ENCODE data around the gene OR2B2. TPM values are rescaled to one million over a fixed set of nuclear protein-coding genes. Genes with fewer than 3 reads are reported as not detected.
"Not testable (repeated sequence)": the region's sequence is repeated elsewhere in the genome, so short reads cannot be mapped to it uniquely, and the experiment has no call there.

Gene OR2B2
- not detected for total RNA-seq

GRCh38 chr6:27911956-27912446 lies at the start of gene OR2B2:
TSS of gene OR2B2 (minus strand) at chr6:27912396. CDS start at chr6:27912319, 77 bp downstream.
- Mint-ChIP-seq H3K4me1 (ENCODE audit: low read depth) (no peaks in the 10 kb centered on the region), H3K27me3 (ENCODE audit: low read depth) (peaks cover 20% of the 10 kb centered on the region), H3K9me3 (no peaks in the 10 kb centered on the region), H3K4me3 (no peak within 1 kb of the TSS), H3K36me3 (ENCODE audit: insufficient read depth) (no peaks in the 10 kb centered on the region)
- ATAC-seq (no peak), DNase-seq (no peak)

- Mint-ChIP-seq H3K36me3 (ENCODE audit: insufficient read depth) (no peaks in the 10 kb centered on the region), H3K4me1 (ENCODE audit: low read depth) (no peaks in the 10 kb centered on the region), H3K27me3 (ENCODE audit: low read depth) (peaks cover 38% of the 10 kb centered on the region), H3K4me3 (no peak overlapping the region), H3K9me3 (no peaks in the 10 kb centered on the region)
- DNase-seq (no peak), ATAC-seq (no peak)
These were observed 45.3 kb upstream of the OR2B2 start for GRCh38 chr6:27957516-27957915.

GRCh38 chr6:27956941-27957340 lies 44.7 kb upstream of the OR2B2 start, which contains the start of gene OR2B6:
TSS of gene OR2B6 (plus strand) at chr6:27957241. CDS start at chr6:27957241, 0 bp downstream.
- Mint-ChIP-seq H3K4me1 (ENCODE audit: low read depth) (no peaks in the 10 kb centered on the region), H3K36me3 (ENCODE audit: insufficient read depth) (no peaks in the 10 kb centered on the region), H3K4me3 (no peak within 1 kb of the TSS), H3K9me3 (no peaks in the 10 kb centered on the region), H3K27me3 (ENCODE audit: low read depth) (peaks cover 42% of the 10 kb centered on the region)
- no peak for ATAC-seq
- no peak for DNase-seq

GRCh38 chr6:27951040-27951439 lies 38.8 kb upstream of the OR2B2 start:
- ATAC-seq = no peak
- H3K4me3 Mint-ChIP-seq = no peak overlapping the region
- no peaks in the 10 kb centered on the region for H3K36me3 Mint-ChIP-seq (ENCODE audit: insufficient read depth)
- H3K4me1 Mint-ChIP-seq (ENCODE audit: low read depth) = no peaks in the 10 kb centered on the region
- DNase-seq = no peak
- no peaks in the 10 kb centered on the region for H3K9me3 Mint-ChIP-seq
- peaks cover 50% of the 10 kb centered on the region for H3K27me3 Mint-ChIP-seq (ENCODE audit: low read depth)

- H3K4me3 Mint-ChIP-seq = no peak overlapping the region
- no peak for ATAC-seq
- no peak for DNase-seq
- no peaks in the 10 kb centered on the region for H3K4me1 Mint-ChIP-seq (ENCODE audit: low read depth)
- no peaks in the 10 kb centered on the region for H3K9me3 Mint-ChIP-seq
- H3K36me3 Mint-ChIP-seq (ENCODE audit: insufficient read depth) = no peaks in the 10 kb centered on the region
- H3K27me3 Mint-ChIP-seq (ENCODE audit: low read depth) = peaks cover 34% of the 10 kb centered on the region
These were observed 36.0 kb upstream of the OR2B2 start for GRCh38 chr6:27948237-27948636.

GRCh38 chr6:27943072-27943471 lies 30.9 kb upstream of the OR2B2 start:
- not testable (repeated sequence) for H3K4me3 Mint-ChIP-seq; H3K36me3 Mint-ChIP-seq (ENCODE audit: insufficient read depth); H3K4me1 Mint-ChIP-seq (ENCODE audit: low read depth); DNase-seq; H3K9me3 Mint-ChIP-seq; ATAC-seq
- peaks cover 43% of the 10 kb centered on the region for H3K27me3 Mint-ChIP-seq (ENCODE audit: low read depth)

- H3K4me3 Mint-ChIP-seq = no peak overlapping the region
- DNase-seq (no peak), ATAC-seq (no peak)
- H3K9me3 Mint-ChIP-seq = no peaks in the 10 kb centered on the region
- H3K36me3 Mint-ChIP-seq (ENCODE audit: insufficient read depth) = no peaks in the 10 kb centered on the region
- H3K27me3 Mint-ChIP-seq (ENCODE audit: low read depth) = peaks cover 44% of the 10 kb centered on the region
- H3K4me1 Mint-ChIP-seq (ENCODE audit: low read depth) = no peaks in the 10 kb centered on the region
These were observed 28.6 kb upstream of the OR2B2 start for GRCh38 chr6:27940766-27941165.

- Mint-ChIP-seq H3K36me3 (ENCODE audit: insufficient read depth) (no peaks in the 10 kb centered on the region), H3K27me3 (ENCODE audit: low read depth) (peaks cover 22% of the 10 kb centered on the region), H3K4me3 (no peak overlapping the region), H3K4me1 (ENCODE audit: low read depth) (no peaks in the 10 kb centered on the region), H3K9me3 (peaks cover 8% of the 10 kb centered on the region)
- ATAC-seq = no peak
- DNase-seq = no peak
These were observed 19.0 kb upstream of the OR2B2 start for GRCh38 chr6:27931209-27931608.

GRCh38 chr6:27929930-27930329 lies 17.7 kb upstream of the OR2B2 start:
- not testable (repeated sequence) for ATAC-seq; H3K9me3 Mint-ChIP-seq; H3K4me3 Mint-ChIP-seq; H3K4me1 Mint-ChIP-seq (ENCODE audit: low read depth); DNase-seq; H3K36me3 Mint-ChIP-seq (ENCODE audit: insufficient read depth)
- peaks cover 26% of the 10 kb centered on the region for H3K27me3 Mint-ChIP-seq (ENCODE audit: low read depth)

- H3K4me1 Mint-ChIP-seq (ENCODE audit: low read depth); H3K36me3 Mint-ChIP-seq (ENCODE audit: insufficient read depth); H3K9me3 Mint-ChIP-seq: not testable (repeated sequence)
These were observed 15.8 kb upstream of the OR2B2 start for GRCh38 chr6:27928041-27928440.

GRCh38 chr6:27924179-27924578 lies 12.0 kb upstream of the OR2B2 start:
- no peaks in the 10 kb centered on the region for H3K9me3 Mint-ChIP-seq
- ATAC-seq = no peak
- H3K4me3 Mint-ChIP-seq = no peak overlapping the region
- no peaks in the 10 kb centered on the region for H3K36me3 Mint-ChIP-seq (ENCODE audit: insufficient read depth)
- no peak for DNase-seq
- no peaks in the 10 kb centered on the region for H3K4me1 Mint-ChIP-seq (ENCODE audit: low read depth)
- H3K27me3 Mint-ChIP-seq (ENCODE audit: low read depth) = peaks cover 29% of the 10 kb centered on the region

More at GRCh38 chr6:27928041-27928440, 15.8 kb upstream of the OR2B2 start:
- not testable (repeated sequence) for DNase-seq, ATAC-seq, H3K4me3 Mint-ChIP-seq
- peaks cover 29% of the 10 kb centered on the region for H3K27me3 Mint-ChIP-seq (ENCODE audit: low read depth)

GRCh38 chr6:27922949-27923348 lies 10.8 kb upstream of the OR2B2 start:
- ATAC-seq = no peak
- no peak overlapping the region for H3K4me3 Mint-ChIP-seq
- no peaks in the 10 kb centered on the region for H3K36me3 Mint-ChIP-seq (ENCODE audit: insufficient read depth)
- no peaks in the 10 kb centered on the region for H3K4me1 Mint-ChIP-seq (ENCODE audit: low read depth)
- H3K27me3 Mint-ChIP-seq (ENCODE audit: low read depth) = peaks cover 29% of the 10 kb centered on the region
- H3K9me3 Mint-ChIP-seq = no peaks in the 10 kb centered on the region
- DNase-seq = no peak

GRCh38 chr6:27908017-27908416 lies 4.2 kb downstream of the OR2B2 start:
- no peak for DNase-seq
- Mint-ChIP-seq H3K36me3 (ENCODE audit: insufficient read depth) (no peaks in the 10 kb centered on the region), H3K4me1 (ENCODE audit: low read depth) (peaks cover 3% of the 10 kb centered on the region), H3K27me3 (ENCODE audit: low read depth) (peaks cover 11% of the 10 kb centered on the region), H3K4me3 (no peak overlapping the region), H3K9me3 (no peaks in the 10 kb centered on the region)
- ATAC-seq = no peak

- DNase-seq (peak; percentile 90), ATAC-seq (peak; percentile 81 to 85)
- Mint-ChIP-seq H3K9me3 (no peaks in the 10 kb centered on the region), H3K4me1 (ENCODE audit: low read depth) (peaks cover 8% of the 10 kb centered on the region), H3K4me3 (peak overlapping the region; percentile 82), H3K27me3 (ENCODE audit: low read depth) (peaks cover 4% of the 10 kb centered on the region), H3K36me3 (ENCODE audit: insufficient read depth) (no peaks in the 10 kb centered on the region)
These were observed 9.6 kb downstream of the OR2B2 start for GRCh38 chr6:27902335-27903314.

- Mint-ChIP-seq H3K4me1 (ENCODE audit: low read depth) (peaks cover 8% of the 10 kb centered on the region), H3K27me3 (ENCODE audit: low read depth) (peaks cover 4% of the 10 kb centered on the region), H3K4me3 (no peak overlapping the region), H3K9me3 (no peaks in the 10 kb centered on the region), H3K36me3 (ENCODE audit: insufficient read depth) (no peaks in the 10 kb centered on the region)
- no peak for DNase-seq
- ATAC-seq = no peak
These were observed 10.4 kb downstream of the OR2B2 start for GRCh38 chr6:27901801-27902200.

All from activated T-cell treated with anti-CD3 and anti-CD28 coated beads, Interleukin-2, amount 50 U/mL, for 4 hours (primary cell).